ENCODE data around the gene HEXD.
"Not testable (repeated sequence)": the region's sequence is repeated elsewhere in the genome, so short reads cannot be mapped to it uniquely, and the experiment has no call there.

The HEXD gene

DNA sequence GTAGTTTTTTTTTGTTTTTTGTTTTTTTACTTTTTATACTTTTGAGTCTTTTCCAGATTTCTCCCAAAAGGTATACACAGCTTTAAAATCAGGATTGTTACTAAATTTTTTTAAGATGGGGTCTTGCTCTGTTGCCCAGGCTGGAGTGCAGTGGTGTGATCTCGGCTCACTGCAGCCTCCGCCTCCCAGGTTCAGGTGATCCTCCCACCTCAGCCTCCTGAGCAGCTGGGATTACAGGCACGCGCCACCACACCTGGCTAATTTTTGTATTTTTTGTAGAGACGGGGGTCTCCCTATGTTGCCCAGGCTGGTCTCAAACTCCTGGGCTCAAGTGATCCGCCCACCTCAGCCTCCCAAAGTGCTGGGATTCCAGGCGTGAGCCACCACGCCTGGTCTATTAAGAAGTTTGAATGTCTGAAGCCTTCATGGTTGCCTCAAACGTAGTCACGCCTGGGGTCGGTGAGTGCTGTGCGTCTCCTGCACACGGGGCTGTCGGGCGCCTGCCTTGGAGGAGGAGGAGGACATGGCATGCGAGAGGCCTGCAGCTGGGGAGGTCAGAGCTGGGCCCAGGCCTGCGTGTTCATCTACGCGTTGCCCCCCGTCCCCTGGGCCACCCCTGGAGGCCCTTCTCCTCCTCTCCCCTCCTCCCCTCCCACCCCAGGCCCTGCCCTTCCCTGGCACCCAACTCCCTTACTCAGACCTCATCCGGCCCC is 35.8 kb upstream of the HEXD start:
- in situ Hi-C loops (cut with HindIII; ENCODE audit: low sequenced_read_pairs), result not testable (repeated sequence)

- in situ Hi-C loops (cut with HindIII; ENCODE audit: low sequenced_read_pairs), result no loop called here
Observed at GRCh38 chr17:82382933-82383255, 35.3 kb upstream of the HEXD start.

DNA sequence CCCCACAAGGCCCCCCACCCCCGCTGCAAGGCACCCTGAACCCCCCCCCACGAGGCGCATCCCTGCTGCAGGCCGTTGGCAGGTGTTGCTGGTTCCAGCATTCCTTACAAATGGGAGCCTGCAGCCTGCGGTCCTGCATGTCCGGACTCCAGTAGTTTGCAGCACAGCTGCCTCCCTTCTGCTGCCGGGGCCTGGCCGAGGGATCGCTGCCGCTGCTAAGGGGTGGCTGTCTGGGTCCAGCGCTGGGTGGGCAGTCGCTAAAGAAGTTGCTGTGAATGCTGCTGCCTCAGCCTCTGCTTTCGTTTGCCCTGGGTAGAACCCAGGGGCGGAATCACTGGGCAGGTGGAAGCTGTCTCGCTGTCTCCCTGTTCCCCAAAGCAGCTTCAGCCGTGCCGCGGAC is 34.7 kb upstream of the HEXD start:
- in situ Hi-C loops (cut with HindIII; ENCODE audit: low sequenced_read_pairs), result no loop called here

GRCh38 chr17:82384051-82384729 is 34.0 kb upstream of the HEXD start:
- in situ Hi-C loops (cut with HindIII; ENCODE audit: low sequenced_read_pairs), result no loop called here

DNA sequence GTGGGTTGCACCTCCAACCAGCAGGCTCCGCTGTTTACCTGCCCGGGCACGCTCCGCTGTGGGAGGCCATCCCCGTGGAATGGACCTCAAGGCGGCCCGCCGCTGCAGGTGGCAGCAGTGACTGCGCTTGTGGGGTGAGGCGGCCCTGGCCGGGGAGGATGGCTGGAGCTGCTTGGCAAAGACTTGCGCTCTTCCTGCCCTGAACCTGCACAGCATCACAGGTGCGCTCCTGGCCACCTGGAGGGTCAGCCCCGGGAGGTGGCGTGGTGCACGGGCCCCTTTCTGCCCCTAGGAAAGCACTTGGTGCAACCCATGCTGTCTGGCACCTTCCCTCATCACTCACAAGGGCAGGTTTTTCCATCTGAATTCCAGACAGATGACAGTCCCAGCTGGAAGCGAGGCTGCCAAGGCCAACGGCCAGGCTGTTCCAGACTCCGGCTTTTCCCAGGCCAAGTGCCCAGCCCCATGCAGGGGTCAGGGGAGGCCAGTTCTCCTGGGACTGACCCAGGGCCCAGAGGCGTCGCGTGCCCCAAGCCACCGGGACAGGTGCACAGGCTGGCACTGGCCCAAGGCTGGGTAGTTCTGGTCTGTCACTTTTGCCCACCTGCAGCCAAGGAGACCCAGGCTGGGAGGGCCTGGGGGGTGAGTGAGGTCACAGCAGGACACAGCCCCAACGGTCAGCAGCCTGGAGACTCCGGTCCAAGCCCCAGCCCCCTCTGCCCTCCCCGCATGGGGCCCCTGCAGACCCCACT is 33.2 kb upstream of the HEXD start:
- in situ Hi-C loops (cut with HindIII; ENCODE audit: low sequenced_read_pairs), result no loop called here

- in situ Hi-C loops (cut with HindIII; ENCODE audit: low sequenced_read_pairs), result no loop called here
Observed at GRCh38 chr17:82385559-82386254, 32.4 kb upstream of the HEXD start.

DNA sequence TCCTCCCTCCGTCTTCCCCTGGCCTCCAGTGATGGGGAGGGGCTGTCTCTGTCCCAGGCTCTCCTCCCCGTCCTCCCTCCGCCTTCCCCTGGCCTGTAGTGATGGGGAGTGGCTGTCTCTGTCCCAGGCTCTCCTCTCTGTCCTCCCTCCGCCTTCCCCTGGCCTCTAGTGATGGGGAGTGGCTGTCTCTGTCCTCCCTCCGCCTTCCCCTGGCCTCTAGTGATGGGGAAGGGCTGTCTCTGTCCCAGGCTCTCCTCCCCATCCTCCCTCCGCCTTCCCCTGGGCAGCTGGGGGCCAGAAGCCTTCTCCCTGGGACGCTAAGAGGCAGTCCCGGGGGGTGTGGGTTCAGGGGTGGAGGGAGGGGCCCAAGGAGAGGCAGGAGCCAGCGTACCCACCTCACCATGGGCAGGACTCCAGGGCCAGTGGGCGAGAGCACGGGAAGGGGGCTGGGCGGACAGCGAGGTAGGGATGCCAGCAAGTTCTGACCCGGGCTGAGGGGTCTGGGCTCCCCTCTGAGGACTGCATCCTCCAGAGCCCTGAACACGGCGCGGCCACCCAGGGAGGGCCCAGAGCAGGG is 31.8 kb upstream of the HEXD start:
- in situ Hi-C loops (cut with HindIII; ENCODE audit: low sequenced_read_pairs), result no loop called here

DNA sequence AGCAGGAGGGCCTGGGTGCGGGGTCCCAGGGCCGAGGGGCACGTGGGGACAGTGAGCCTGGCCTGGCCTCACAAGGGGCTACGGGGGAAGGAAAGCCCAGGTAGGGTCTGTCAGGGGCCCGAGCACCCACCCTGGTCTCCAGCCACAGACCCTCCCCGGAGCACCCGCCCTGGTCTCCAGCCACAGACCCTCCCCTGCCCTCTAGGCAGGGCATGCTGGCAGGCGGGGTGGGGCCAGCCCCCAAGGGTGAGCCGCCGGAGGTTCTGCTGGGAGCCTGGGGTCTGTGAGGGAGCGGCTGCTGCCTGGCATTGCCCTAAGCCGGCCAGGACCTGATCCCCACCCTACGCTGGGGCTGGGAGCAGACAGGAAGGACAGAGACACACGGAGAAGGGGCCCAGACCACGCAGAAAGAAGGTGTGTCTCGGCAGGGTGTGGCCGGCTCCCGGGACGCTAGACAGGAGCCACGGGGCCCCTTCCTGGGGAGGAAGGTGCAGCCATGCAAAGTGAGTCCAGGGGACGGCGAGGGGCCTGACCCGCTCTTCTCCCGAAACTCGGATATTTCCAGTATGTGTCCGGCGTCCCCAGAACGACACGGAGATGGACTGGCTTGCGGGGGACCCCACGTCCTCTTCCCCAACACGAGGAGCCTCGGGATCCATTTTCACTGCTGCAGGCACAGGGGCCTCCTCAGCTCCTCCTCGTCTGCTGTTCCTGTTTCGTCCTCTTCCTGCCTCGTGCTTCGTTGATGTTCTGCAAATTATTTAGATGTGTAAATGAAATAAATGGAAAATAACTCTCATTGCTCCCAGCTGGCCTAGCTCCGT is 31.1 kb upstream of the HEXD start:
- in situ Hi-C loops (cut with HindIII; ENCODE audit: low sequenced_read_pairs), result no loop called here

GRCh38 chr17:82387705-82388106 is 30.4 kb upstream of the HEXD start:
- in situ Hi-C loops (cut with HindIII; ENCODE audit: low sequenced_read_pairs), result no loop called here

GRCh38 chr17:82388223-82388921 is 29.8 kb upstream of the HEXD start:
- in situ Hi-C loops (cut with HindIII; ENCODE audit: low sequenced_read_pairs), result no loop called here

GRCh38 chr17:82388922-82389283 is 29.2 kb upstream of the HEXD start:
- in situ Hi-C loops (cut with HindIII; ENCODE audit: low sequenced_read_pairs), result no loop called here

DNA sequence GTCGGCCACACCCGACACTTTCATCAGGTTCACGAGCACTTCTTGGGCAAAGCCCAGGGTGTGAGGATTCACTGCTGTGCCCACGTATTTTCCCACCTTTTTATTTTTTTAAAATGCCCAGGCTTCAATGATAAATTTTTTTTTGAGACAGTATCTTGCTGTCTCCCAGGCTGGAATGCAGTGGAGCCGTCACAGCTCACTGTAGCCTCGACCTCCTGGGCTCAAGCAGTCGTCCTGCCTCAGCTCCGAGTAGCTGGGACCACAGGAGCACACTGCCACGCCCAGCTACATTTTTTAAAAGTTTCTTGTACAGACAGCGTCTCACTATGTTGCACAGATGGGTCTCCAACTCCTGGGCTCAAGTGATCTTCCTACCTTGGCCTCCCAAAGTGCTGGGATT is 28.8 kb upstream of the HEXD start:
- in situ Hi-C loops (cut with HindIII; ENCODE audit: low sequenced_read_pairs), result no loop called here

DNA sequence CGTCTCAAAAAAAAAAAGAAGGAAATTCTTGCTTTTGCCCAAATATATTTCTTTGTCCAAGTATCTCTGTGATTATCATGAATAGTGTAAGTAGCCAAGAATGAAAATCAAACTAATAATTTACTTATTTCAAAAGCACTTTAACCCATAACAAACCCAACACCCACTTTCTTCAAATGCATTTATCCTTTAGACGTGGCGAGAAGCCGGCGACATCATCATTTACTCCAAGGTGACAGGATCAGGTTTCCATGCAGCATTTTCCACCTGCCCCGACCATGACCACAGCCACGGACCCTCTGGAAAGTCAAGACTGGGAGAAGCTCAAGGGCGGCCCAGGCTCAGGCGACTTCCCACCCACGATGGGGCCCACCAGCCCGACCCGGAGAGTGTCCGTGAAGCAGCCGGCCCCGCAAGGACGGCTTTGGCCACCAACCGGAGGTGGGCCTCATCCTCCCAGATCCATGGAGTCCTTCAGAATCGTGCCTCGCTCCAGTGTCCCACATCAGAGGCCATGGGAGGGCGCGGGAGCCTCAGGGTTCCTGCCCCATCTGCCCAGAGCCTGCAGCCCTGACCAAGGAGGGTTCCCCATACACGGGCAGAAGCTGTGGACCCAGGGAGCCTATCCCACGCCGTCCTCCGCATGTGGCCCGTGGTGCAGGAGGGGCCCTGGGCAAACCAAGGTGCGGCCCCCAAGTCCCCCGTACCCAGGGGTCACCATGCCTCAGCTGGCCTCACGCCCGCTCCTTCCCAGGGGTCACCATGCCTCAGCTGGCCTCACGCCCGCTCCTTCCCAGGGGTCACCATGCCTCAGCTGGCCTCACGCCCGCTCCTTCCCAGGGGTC is 27.9 kb upstream of the HEXD start:
- in situ Hi-C loops (cut with HindIII; ENCODE audit: low sequenced_read_pairs), result no loop called here

DNA sequence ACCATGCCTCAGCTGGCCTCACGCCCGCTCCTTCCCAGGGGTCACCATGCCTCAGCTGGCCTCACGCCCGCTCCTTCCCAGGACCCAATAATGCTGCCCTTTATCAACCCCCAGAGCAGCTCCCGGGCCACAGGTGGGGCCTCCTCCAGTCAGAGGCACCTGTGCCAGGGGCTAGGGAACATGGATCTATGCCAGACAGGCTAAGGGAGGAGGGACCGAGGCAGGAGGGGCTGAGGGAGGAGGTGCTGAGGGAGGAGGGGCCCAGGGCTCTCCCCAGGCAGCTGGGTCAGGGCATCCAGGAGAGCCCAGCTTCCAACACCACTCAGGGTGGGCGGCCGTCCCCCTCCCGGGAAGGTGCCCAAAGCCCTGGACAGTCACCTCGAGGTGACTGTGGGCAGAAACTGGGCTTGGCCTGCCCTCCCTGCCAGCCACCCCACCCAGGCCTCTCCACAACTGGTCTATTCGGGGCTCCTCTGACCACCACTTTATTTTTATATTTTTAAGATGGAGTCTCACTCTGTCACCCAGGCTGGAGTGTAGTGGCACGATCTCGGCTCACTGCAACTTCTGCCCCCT is 27.2 kb upstream of the HEXD start:
- in situ Hi-C loops (cut with HindIII; ENCODE audit: low sequenced_read_pairs), result no loop called here

DNA sequence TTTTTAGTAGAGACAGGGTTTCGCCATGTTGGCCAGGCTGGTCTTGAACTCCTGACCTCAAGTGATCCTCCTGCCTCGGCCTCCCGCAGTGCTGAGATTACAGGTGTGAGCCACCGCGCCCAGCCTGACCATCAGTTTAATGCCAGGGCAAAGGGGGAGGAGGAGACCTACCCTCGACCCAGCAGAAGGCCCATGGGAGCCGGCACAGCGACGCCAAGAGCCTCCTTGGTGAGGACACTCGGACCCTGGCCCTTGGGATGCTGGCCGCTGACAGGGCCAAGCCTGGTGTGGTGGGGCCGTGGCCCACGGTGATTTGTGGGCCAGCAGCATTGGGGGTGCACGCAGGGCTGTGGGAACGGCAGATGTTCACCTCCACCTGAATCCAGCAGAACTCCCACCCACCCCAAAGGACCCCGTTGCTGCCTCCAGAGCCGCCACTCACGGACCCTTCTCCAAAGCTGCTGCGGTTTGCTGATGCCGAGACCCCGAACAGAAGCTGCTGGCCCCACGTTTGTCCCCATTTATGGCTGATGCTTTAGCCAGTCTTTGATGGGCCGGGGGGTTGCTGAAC is 26.6 kb upstream of the HEXD start:
- in situ Hi-C loops (cut with HindIII; ENCODE audit: low sequenced_read_pairs), result no loop called here

DNA sequence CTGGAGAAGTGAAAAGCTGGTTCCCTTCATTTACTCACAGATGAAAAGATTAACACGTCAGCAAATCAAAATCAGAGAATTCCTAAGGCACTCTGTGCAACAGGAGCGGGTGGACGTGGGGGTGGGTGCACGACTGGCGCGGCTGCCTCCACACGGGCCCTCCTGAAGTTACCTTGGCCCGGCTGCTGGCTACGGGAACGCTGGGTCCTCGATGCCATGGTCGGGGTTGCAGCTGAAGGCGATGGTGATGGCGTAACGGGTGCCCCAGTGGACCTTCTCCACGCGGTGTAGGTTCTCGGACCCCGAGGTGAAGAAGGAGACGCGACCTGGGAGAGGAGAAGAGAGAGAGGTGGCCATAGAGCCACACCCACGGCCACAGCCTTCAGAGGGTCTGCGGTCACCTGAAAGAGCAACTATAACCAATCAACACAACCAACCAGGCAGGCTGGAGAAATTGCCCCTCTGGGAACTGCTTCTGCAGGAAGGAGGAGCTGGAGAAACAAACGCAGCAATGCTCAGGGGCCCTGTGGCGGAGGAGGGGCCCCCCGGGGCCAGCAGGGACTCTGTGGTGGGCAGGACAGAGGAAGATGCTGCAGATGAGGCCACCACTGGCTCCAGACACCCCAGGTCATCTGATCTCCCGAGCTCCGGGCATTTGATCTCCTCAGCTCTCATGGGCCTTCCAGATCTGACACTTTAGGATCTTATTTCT is 25.8 kb upstream of the HEXD start:
- in situ Hi-C loops (cut with HindIII; ENCODE audit: low sequenced_read_pairs), result no loop called here

DNA sequence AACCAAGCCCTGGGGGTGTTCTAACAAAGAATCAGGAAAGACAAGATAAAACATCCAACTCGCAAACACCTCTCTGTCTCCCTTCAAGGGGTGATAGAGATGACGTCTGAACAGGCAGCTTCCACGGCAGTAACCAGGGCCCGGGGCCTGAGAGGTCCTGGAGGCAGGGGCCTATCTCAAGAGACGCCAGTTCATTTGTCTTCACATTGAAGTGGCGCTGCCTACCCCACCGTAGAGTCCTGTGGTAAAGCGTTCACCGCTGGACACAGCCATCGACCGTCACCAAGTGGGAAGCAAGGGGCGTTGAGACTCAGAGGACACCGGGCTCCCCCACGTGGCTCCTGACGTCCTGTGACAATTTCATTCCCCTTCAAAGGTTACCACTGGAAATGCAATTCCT is 25.2 kb upstream of the HEXD start:
- in situ Hi-C loops (cut with HindIII; ENCODE audit: low sequenced_read_pairs), result no loop called here

DNA sequence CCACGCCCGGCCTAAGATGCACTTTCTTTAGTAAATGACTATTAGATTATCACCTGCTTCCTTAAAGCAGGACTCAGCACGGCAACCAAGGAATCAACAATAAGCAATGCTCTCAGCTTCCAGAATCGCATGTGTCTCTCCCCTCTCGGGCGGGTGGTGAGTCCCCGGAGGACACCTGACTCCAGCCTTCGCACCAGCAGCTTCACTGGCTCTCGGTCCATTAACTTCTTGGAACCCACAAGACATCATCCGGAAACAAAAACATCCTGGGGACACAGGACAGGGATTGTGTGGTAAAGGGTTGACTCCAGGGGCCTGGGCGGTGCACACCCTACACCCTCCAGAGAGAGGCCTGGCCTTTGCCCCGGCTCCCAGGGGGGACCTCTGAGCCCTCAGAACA is 23.9 kb upstream of the HEXD start:
- in situ Hi-C loops (cut with HindIII; ENCODE audit: low sequenced_read_pairs), result no loop called here
